ENCODE results near the gene DLGAP3. TPM values are rescaled to one million over a fixed set of nuclear protein-coding genes. Genes with fewer than 3 reads are reported as not detected.

DLGAP3 gene
- total and polyA plus RNA-seq, 4 donors: 0.05 to 0.19 (median 0.08) TPM

GRCh38 chr1:34866762-34867109, 62.7 kb downstream of the DLGAP3 start:
- TF ChIP-seq FOXA2 (IDR thresholded peaks at IDR 0.05): no peak
- no peak for TF ChIP-seq SP1 (IDR thresholded peaks at IDR 0.05)
- TF ChIP-seq REST (IDR thresholded peaks at IDR 0.05): no peak
- TF ChIP-seq HNF4A (conservative IDR thresholded peaks at IDR 0.05): no peak
- TF ChIP-seq ZBTB33 (IDR thresholded peaks at IDR 0.05): no peak
- no peak for TF ChIP-seq YY1 (IDR thresholded peaks at IDR 0.05)
- TF ChIP-seq RAD21 (IDR thresholded peaks at IDR 0.05): no peak
- no peak for TF ChIP-seq FOXA1 (IDR thresholded peaks at IDR 0.05)
- TF ChIP-seq NR2F2 (IDR thresholded peaks at IDR 0.05): no peak
- TF ChIP-seq RXRA (IDR thresholded peaks at IDR 0.05): no peak
- no peak for TF ChIP-seq GABPA (IDR thresholded peaks at IDR 0.05 in 1 of 2, conservative IDR thresholded peaks at IDR 0.05 in 1 of 2)
- TF ChIP-seq JUND (IDR thresholded peaks at IDR 0.05): no peak
- TF ChIP-seq TAF1 (conservative IDR thresholded peaks at IDR 0.05): no peak
- TF ChIP-seq MAX (IDR thresholded peaks at IDR 0.05): no peak
- no peak for TF ChIP-seq ATF3 (IDR thresholded peaks at IDR 0.05)
- WGBS: 37% methylated on average over 9 of the region's 9 CpGs
- Histone ChIP-seq H3K4me3 (ENCODE audit: low read depth in 1 of 3, low read length in 3 of 3) (peak overlapping the region in 1 of 3 donors; percentile 68), H3K4me1 (ENCODE audit: control insufficient read depth in 4 of 4, insufficient read depth in 4 of 4, low read length in 3 of 4) (peaks cover 0 to 10% (median 7%) of the 10 kb centered on the region in 4 donors), H3K9ac (ENCODE audit: low read depth in 1 of 2, low read length in 2 of 2) (peak overlapping the region in 1 of 2 donors; percentile 72), H3K27ac (ENCODE audit: low read depth in 1 of 2, low read length in 2 of 2) (no peak overlapping the region), H3K9me3 (ENCODE audit: control insufficient read depth in 4 of 4, low read length in 3 of 4) (no peaks in the 10 kb centered on the region), H3K36me3 (ENCODE audit: control insufficient read depth in 4 of 4, insufficient read depth in 3 of 4, low read depth in 1 of 4, low read length in 3 of 4) (no peaks in the 10 kb centered on the region), H3K27me3 (ENCODE audit: control insufficient read depth in 4 of 4, insufficient read depth in 4 of 4, low read length in 3 of 4) (peaks cover 0 to 4% (median under 1%) of the 10 kb centered on the region in 4 donors)
- DNase-seq (ENCODE audit: low spot score): no peak

GRCh38 chr1:34865981-34866761, 63.3 kb downstream of the DLGAP3 start:
- Histone ChIP-seq H3K27me3 (ENCODE audit: control insufficient read depth in 4 of 4, insufficient read depth in 4 of 4, low read length in 3 of 4) (no peaks in the 10 kb centered on the region), H3K36me3 (ENCODE audit: control insufficient read depth in 4 of 4, insufficient read depth in 3 of 4, low read depth in 1 of 4, low read length in 3 of 4) (no peaks in the 10 kb centered on the region), H3K9me3 (ENCODE audit: control insufficient read depth in 4 of 4, low read length in 3 of 4) (no peaks in the 10 kb centered on the region), H3K27ac (ENCODE audit: low read depth in 1 of 2, low read length in 2 of 2) (peak overlapping the region; percentile 33 to 42), H3K4me1 (ENCODE audit: control insufficient read depth in 4 of 4, insufficient read depth in 4 of 4, low read length in 3 of 4) (peaks cover 0 to 10% (median 7%) of the 10 kb centered on the region in 4 donors), H3K4me3 (ENCODE audit: low read depth in 1 of 3, low read length in 3 of 3) (peak overlapping the region; percentile 40 to 68 (median 49)), H3K9ac (ENCODE audit: low read depth in 1 of 2, low read length in 2 of 2) (peak overlapping the region; percentile 72)
- WGBS: 1% methylated on average over 81 of the region's 81 CpGs
- peak; percentile 91 for DNase-seq (ENCODE audit: low spot score)
- TF ChIP-seq HNF4A (conservative IDR thresholded peaks at IDR 0.05): peak; percentile 35 to 52
- peak in 1 of 2 donors; percentile 65 for TF ChIP-seq GABPA (IDR thresholded peaks at IDR 0.05 in 1 of 2, conservative IDR thresholded peaks at IDR 0.05 in 1 of 2)
- TF ChIP-seq MAX (IDR thresholded peaks at IDR 0.05): no peak
- peak; percentile 39 for TF ChIP-seq REST (IDR thresholded peaks at IDR 0.05)
- peak; percentile 75 for TF ChIP-seq NR2F2 (IDR thresholded peaks at IDR 0.05)
- peak; percentile 40 to 78 for TF ChIP-seq RXRA (IDR thresholded peaks at IDR 0.05)
- TF ChIP-seq EGR1 (IDR thresholded peaks at IDR 0.05; ENCODE audit: low read depth in 2 of 2): peak; percentile 42 to 65
- TF ChIP-seq YY1 (IDR thresholded peaks at IDR 0.05): peak; percentile 84
- no peak for TF ChIP-seq FOXA2 (IDR thresholded peaks at IDR 0.05)
- TF ChIP-seq RAD21 (IDR thresholded peaks at IDR 0.05): peak; percentile 74 to 81
- peak; percentile 87 for TF ChIP-seq CTCF (IDR thresholded peaks at IDR 0.05; ENCODE audit: low read depth, low read length, missing input control)

Data from liver (tissue), 9 donors.